ENCODE data around the gene AUH. TPM values are rescaled to one million over a fixed set of nuclear protein-coding genes. Genes with fewer than 3 reads are reported as not detected.
"Not testable (repeated sequence)": the region's sequence is repeated elsewhere in the genome, so short reads cannot be mapped to it uniquely, and the experiment has no call there.

Gene AUH
- total and polyA plus RNA-seq, 2 donors from 2014 or later, result 31.6 to 63.5 TPM

- H3K27ac ChIP-seq (ENCODE audit: low read depth in 2 of 2, low read length in 2 of 2), result no peak overlapping the region
- TF ChIP-seq CTCF (IDR thresholded peaks at IDR 0.05; ENCODE audit: borderline replicate concordance, extremely low read depth, insufficient read depth), result no peak
- intact Hi-C loops (cut with DNase I), result no loop called here
- H3K9me3 ChIP-seq (ENCODE audit: control insufficient read depth in 2 of 3, insufficient read depth in 1 of 3, low read length in 3 of 3), result no peaks in the 10 kb centered on the region
- H3K9ac ChIP-seq (ENCODE audit: low read length in 3 of 3), result no peak overlapping the region
- FAIRE-seq (no peak), DNase-seq (peak in 1 of 5 donors; percentile 6)
- no peaks in the 10 kb centered on the region for H3K27me3 ChIP-seq (ENCODE audit: control insufficient read depth, insufficient read depth, low read length)
- no peaks in the 10 kb centered on the region for H3K4me1 ChIP-seq (ENCODE audit: control insufficient read depth in 2 of 3, insufficient read depth in 2 of 3, low read depth in 1 of 3, low read length in 3 of 3)
- H3K4me3 ChIP-seq (ENCODE audit: low read length in 3 of 3), result no peak overlapping the region
- no peaks in the 10 kb centered on the region for H3K36me3 ChIP-seq (ENCODE audit: control insufficient read depth in 2 of 3, insufficient read depth in 3 of 3, low read length in 3 of 3)
These were observed 29.7 kb upstream of the AUH start for GRCh38 chr9:91391412-91391811.

- DNase-seq; H3K27me3 ChIP-seq (ENCODE audit: control insufficient read depth, insufficient read depth, low read length); H3K4me1 ChIP-seq (ENCODE audit: control insufficient read depth in 2 of 3, insufficient read depth in 2 of 3, low read depth in 1 of 3, low read length in 3 of 3); H3K9ac ChIP-seq (ENCODE audit: low read length in 3 of 3); FAIRE-seq; H3K27ac ChIP-seq (ENCODE audit: low read depth in 2 of 2, low read length in 2 of 2); H3K9me3 ChIP-seq (ENCODE audit: control insufficient read depth in 2 of 3, insufficient read depth in 1 of 3, low read length in 3 of 3); H3K4me3 ChIP-seq (ENCODE audit: low read length in 3 of 3); intact Hi-C loops (cut with DNase I); H3K36me3 ChIP-seq (ENCODE audit: control insufficient read depth in 2 of 3, insufficient read depth in 3 of 3, low read length in 3 of 3): not testable (repeated sequence)
These were observed 28.0 kb upstream of the AUH start for GRCh38 chr9:91389686-91390085.

GRCh38 chr9:91386765-91387164 lies 25.0 kb upstream of the AUH start:
- no peaks in the 10 kb centered on the region for H3K4me1 ChIP-seq (ENCODE audit: control insufficient read depth in 2 of 3, insufficient read depth in 2 of 3, low read depth in 1 of 3, low read length in 3 of 3)
- no peak overlapping the region for H3K9ac ChIP-seq (ENCODE audit: low read length in 3 of 3)
- no peak overlapping the region for H3K4me3 ChIP-seq (ENCODE audit: low read length in 3 of 3)
- no peak overlapping the region for H3K27ac ChIP-seq (ENCODE audit: low read depth in 2 of 2, low read length in 2 of 2)
- FAIRE-seq (no peak), DNase-seq (no peak)
- TF ChIP-seq CTCF (IDR thresholded peaks at IDR 0.05; ENCODE audit: borderline replicate concordance, extremely low read depth, insufficient read depth), result no peak
- no peaks in the 10 kb centered on the region for H3K27me3 ChIP-seq (ENCODE audit: control insufficient read depth, insufficient read depth, low read length)
- intact Hi-C loops (cut with DNase I), result no loop called here
- H3K36me3 ChIP-seq (ENCODE audit: control insufficient read depth in 2 of 3, insufficient read depth in 3 of 3, low read length in 3 of 3), result no peaks in the 10 kb centered on the region
- no peaks in the 10 kb centered on the region for H3K9me3 ChIP-seq (ENCODE audit: control insufficient read depth in 2 of 3, insufficient read depth in 1 of 3, low read length in 3 of 3)

- no peaks in the 10 kb centered on the region for H3K27me3 ChIP-seq (ENCODE audit: control insufficient read depth, insufficient read depth, low read length)
- H3K27ac ChIP-seq (ENCODE audit: low read depth in 2 of 2, low read length in 2 of 2), result no peak overlapping the region
- DNase-seq, result no peak
- no peak for TF ChIP-seq CTCF (IDR thresholded peaks at IDR 0.05; ENCODE audit: borderline replicate concordance, extremely low read depth, insufficient read depth)
- intact Hi-C loops (cut with DNase I), result no loop called here
- H3K4me3 ChIP-seq (ENCODE audit: low read length in 3 of 3), result no peak overlapping the region
- no peak for FAIRE-seq
- no peaks in the 10 kb centered on the region for H3K4me1 ChIP-seq (ENCODE audit: control insufficient read depth in 2 of 3, insufficient read depth in 2 of 3, low read depth in 1 of 3, low read length in 3 of 3)
- H3K9ac ChIP-seq (ENCODE audit: low read length in 3 of 3), result no peak overlapping the region
- H3K36me3 ChIP-seq (ENCODE audit: control insufficient read depth in 2 of 3, insufficient read depth in 3 of 3, low read length in 3 of 3), result no peaks in the 10 kb centered on the region
- no peaks in the 10 kb centered on the region for H3K9me3 ChIP-seq (ENCODE audit: control insufficient read depth in 2 of 3, insufficient read depth in 1 of 3, low read length in 3 of 3)
These were observed 23.2 kb upstream of the AUH start for GRCh38 chr9:91384954-91385353.

Data from kidney (tissue), 14 donors.